GM10266 (cell line): Measurements from ENCODE around the gene PPP1R14B.
A peak's percentile ranks its signal among the peaks of the same experiment; 100 is the strongest.

Experiments
- DNase-seq: peaks from one replicate; pipeline ENCODE4 v3.0.0; 2012; ENCODE audit errors: extremely low spot score
- TF ChIP-seq, protein P1 (sequence below): IDR thresholded peaks from 2 replicates; pipeline ENCODE4 v1.5.1; 2012; ENCODE audit warnings: mild to moderate bottlenecking, low read depth; ENCODE audit not compliant: control insufficient read depth, insufficient read depth; ENCODE audit errors: missing control alignments

Gene PPP1R14B

DNA sequence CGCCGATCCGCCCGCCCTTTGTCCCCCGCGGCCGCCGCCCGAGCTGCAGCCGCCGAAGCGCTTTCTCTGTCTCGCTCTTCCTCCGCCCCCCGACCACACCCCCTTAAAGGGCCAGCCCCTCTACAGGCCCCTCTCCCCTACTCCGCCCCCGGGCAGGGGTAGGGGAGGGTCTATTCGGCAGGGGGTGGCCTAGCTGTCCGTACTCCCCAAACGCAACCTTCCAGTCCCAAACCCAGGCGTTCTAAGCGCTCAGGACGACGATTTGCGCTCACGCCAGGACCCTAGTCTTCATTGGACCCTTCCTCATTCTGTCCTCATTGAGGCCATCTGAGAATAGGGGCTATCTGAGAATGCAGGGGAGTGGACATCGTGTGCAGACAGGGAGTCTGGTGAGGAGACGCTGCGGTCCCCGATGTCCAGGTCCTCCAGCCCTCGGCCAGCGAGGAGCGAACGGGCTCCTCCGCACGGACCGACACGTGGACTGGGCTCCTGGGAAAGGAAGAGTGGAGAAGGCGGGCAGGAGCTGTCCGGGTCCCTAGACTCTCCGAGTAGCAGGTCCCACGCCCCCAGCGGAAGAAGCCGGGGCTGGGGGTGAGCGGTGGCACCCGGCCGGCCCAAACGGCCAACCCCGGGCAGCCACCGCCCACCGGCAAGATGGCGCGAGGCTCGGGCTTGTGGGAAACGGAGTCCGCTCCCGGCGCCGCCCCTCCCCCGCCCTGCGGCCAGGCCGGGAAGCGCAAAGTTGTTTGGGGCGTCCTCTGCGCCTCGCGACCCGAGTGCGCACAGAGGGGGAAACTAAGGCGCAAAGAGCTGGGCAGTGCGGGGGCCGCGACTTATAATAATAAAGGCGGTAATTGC, at the start of gene PPP1R14B:
Gene PPP1R14B, minus strand, starts transcription at position 73 of the 858 bp plus-strand sequence. CDS start 270 bp downstream, outside the sequence.
- TF ChIP-seq, protein P1, sequence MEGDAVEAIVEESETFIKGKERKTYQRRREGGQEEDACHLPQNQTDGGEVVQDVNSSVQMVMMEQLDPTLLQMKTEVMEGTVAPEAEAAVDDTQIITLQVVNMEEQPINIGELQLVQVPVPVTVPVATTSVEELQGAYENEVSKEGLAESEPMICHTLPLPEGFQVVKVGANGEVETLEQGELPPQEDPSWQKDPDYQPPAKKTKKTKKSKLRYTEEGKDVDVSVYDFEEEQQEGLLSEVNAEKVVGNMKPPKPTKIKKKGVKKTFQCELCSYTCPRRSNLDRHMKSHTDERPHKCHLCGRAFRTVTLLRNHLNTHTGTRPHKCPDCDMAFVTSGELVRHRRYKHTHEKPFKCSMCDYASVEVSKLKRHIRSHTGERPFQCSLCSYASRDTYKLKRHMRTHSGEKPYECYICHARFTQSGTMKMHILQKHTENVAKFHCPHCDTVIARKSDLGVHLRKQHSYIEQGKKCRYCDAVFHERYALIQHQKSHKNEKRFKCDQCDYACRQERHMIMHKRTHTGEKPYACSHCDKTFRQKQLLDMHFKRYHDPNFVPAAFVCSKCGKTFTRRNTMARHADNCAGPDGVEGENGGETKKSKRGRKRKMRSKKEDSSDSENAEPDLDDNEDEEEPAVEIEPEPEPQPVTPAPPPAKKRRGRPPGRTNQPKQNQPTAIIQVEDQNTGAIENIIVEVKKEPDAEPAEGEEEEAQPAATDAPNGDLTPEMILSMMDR, result no peak
- DNase-seq, result peak; percentile 92

GRCh38 chr11:64296236-64296635, 49.5 kb upstream of the PPP1R14B start:
- TF ChIP-seq, protein P1, result no peak
- DNase-seq, result no peak

DNA sequence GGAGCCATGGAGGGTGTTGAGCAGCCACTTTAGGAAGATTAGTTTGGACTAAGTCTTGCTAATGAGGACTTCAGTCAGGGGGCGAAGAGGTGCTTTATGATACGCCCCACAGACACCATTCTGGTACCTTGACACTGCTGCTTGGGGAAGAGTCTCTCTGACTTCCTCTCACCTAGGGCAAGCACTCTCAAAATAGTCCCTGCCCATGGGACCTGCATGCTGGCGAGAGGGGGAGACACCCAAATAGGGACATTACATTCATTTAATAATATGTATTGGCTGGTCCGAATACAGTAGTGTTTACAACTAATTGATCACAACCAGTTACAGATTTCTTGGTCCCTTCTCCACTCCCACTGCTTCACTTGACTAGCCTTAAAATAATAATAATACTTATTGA, 49.0 kb upstream of the PPP1R14B start:
- DNase-seq, result no peak
- TF ChIP-seq, protein P1, result no peak

DNA sequence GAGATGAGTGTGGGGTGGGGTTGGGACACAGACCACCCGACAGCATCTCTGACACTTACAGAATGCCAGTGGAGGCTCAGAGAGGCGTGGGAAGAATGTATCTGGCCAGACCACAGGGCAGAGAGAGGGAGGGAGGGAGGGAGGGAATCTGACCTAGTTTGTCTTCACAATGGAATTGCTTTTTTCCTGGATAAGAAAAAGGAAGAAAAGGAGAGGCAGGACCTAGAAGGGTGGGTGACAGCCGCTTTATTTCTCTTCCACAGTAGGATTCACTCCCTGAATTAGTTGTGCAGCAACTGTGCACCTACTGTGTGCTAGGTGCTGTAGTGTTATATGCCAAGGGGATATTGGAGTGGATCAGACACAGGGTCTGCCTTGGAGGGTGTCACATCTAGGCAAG, 48.0 kb upstream of the PPP1R14B start:
- DNase-seq, result no peak
- TF ChIP-seq, protein P1, result no peak

GRCh38 chr11:64292460-64293254, 45.9 kb upstream of the PPP1R14B start:
- DNase-seq, result no peak
- TF ChIP-seq, protein P1, result no peak

- TF ChIP-seq, protein P1, result no peak
- no peak for DNase-seq
Observed at GRCh38 chr11:64291752-64292459, 45.2 kb upstream of the PPP1R14B start.
